GM21723 (cell line): ENCODE data around the gene SMAGP.
A peak's percentile ranks its signal among the peaks of the same experiment; 100 is the strongest.
"Not testable (repeated sequence)": the region's sequence is repeated elsewhere in the genome, so short reads cannot be mapped to it uniquely, and the experiment has no call there.

ENCODE experiments used
- ATAC-seq: cut with Tn5 transposase; IDR thresholded peaks from one replicate; pipeline ENCODE4 v1.9.1; 2021; ENCODE audit warnings: mild to moderate bottlenecking, moderate library complexity; ENCODE audit not compliant: unreplicated experiment

The SMAGP gene

DNA sequence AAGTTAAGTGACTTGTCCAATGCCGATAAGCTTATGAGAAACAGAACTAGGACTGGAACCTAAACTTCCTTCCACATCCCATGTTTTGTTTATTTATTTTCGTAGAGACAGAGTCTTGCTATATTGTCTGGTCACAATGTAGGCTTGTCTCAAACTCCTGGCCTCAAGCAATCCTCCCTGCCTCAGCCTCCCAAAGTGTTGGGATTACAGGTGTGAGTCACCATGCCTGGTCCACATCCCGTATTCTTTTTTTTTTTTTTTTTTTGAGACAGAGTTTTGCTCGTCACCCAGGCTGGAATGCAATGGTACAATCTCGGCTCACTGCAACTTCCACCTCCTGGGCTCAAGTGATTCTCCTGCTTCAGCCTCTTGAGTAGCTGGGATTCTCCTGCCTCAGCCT lies 43.1 kb downstream of the SMAGP start:
- not testable (repeated sequence) for ATAC-seq

DNA sequence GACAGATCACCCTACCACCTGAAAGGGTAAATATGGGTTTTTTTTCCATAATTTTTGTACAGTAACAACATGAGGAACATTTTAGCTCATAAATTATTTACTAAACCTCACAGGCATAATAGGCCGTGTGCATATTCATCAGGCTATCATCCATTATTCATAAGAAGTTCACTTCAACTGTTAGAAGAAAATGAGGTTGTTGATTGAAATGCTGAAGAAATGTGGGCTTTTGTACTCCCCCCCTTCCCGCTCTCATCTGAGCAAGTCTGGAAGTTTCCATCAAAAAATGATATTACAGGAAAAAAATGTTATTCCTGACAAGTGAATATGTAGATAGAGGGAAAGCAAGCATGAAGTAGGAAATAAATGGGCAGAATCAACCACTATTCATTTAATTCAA lies 44.4 kb downstream of the SMAGP start:
- no peak for ATAC-seq

DNA sequence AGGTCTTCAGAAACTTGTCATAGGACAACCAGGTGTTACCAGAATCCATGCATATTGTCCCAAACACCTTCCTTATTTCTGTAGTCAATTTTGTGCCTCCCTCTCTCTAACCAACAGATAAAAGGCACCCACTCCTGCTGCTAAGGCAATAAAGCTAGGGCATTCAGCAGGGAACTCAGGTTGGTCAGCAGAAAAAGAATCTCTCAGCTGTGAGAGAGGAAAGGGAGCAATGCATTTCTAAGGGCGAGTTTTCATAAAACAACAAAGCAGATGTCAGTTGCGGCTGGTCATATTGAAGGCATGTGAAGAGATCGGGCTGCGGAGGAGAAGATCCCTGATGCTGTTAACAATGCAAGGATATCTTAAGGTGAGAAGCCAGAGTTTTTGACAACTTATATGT lies 45.0 kb downstream of the SMAGP start:
- ATAC-seq, result no peak

DNA sequence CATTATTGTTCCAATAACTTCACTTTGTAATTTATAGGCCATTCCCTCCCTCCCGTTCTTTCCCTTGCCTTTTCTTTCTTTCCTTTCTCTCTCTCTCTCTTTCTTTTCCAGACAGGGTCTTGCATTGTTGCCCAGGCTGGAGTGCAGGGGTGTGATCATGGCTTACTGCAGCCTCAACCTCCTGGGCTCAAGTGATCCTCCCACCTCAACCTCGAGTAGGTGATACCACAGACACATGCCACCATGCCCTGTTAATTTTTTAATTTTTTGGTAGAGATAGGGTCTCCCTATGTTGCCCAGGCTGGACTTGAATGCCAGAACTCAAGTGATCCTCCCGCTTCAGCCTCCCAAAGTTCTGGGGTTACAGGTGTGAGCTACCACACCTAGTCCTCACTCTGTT lies 45.6 kb downstream of the SMAGP start:
- no peak for ATAC-seq

DNA sequence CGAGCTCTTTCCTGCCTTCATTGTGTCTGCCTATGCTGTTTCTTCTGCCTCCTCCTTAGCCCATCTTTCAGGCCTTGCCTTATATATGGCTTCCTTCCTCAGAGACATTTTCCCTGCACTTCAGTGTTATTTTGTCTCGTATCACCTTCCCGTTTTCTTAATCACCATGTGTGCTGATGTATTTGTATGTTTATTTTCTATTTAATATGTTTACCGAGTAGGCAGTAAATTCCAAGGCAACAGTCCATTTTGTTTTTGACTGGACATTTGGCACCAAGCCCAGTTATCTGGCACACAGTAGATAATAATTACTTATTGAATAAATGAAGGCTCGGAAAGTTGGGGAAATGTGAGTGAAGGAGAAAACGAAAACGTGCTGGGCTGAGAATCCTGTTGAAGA lies 47.8 kb downstream of the SMAGP start:
- ATAC-seq, result no peak

DNA sequence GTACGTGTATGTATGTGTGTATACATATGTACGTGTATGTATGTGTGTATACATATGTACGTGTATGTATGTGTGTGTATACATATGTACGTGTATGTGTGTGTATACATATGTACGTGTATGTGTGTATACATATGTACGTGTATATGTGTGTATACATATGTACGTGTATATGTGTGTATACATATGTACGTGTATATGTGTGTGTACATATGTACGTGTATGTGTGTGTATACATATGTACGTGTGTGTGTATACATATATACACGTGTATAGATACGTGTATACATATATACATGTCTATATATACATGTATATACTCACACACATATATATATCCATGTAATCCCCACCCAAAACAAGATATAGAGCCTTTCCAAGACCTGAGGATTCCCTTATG lies 50.4 kb downstream of the SMAGP start:
- not testable (repeated sequence) for ATAC-seq

DNA sequence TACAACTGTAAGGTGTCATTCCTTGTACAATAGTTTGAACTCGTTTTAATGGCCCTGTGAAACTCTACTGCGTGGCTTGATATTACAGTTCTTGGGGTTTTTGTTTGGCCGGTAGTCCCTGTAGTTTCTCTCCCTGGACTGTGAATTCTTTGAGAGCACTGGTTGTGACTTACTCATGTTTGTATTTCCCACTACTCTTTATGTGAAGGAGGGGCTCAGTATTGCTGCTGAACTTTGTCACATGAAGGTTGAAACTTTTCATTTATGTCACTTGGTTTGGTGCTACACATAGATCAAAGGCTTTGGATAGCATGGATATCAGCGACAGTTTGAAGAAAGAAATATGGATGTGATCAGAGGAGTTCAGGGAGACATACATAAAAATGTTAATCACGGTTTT lies 50.9 kb downstream of the SMAGP start:
- no peak for ATAC-seq

DNA sequence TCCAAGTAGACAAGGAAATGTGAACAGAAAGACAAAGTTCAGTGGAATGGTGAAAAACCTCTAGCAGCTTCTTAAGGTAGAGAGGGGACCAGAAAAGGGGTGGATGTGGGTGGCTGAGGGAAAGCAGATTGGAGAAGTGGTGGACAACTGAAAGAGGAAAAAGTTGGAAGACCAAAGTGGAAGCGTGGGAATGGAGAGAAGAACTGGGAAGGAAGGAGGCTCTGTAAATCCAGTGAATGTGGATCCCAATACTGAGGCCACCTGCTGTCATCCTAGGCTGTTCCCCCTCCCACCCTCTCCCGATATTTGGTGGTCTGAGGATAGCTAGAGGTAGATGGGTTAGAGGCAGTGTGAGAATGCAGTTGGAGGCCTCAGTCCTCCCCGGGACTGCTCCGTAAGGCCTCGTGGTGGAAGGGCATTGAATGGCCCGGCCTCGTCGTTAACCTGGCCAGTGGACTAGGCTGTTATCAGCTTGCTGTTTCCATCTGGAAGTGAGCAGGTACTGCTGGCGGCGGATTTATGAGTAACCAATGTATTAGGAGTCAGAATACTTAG lies 51.5 kb downstream of the SMAGP start:
- ATAC-seq, result no peak

DNA sequence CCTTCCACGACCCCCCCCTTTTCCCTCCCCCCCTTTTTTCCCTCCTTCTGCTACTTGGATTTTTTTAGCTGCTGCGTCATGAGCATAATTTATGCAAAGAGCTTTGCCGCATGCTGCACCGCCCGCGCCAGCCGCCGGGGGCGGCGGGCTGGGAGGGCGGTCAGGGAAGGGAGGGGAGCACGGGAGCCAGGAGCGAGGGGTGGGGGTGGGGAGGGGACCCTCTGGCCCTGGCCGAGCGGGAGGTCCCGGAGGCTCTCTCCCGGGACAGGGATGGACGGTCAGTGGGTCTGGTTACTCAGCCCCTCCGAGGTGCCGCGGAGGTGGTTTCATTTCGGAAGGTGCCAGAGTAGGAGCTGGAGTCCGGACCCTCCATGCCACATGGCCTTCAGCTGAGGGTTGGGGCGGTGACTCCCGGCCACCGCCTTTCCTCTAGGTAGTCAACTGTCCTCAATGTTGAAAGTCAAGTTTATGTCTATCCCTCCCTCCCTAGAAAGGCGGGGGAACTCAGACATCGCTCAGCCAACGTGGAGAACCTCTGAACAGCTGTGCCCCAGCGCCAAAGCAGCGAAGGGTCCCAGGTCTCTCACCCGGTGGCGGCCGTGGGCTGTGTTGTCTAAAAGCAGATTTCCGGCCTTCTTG lies 52.1 kb downstream of the SMAGP start, which contains the start of gene POU6F1:
Gene POU6F1 (minus strand): TSS at position 95 of the 639 bp plus-strand sequence. CDS start 11,226 bp downstream, outside the sequence.
- peak; percentile 72 for ATAC-seq

DNA sequence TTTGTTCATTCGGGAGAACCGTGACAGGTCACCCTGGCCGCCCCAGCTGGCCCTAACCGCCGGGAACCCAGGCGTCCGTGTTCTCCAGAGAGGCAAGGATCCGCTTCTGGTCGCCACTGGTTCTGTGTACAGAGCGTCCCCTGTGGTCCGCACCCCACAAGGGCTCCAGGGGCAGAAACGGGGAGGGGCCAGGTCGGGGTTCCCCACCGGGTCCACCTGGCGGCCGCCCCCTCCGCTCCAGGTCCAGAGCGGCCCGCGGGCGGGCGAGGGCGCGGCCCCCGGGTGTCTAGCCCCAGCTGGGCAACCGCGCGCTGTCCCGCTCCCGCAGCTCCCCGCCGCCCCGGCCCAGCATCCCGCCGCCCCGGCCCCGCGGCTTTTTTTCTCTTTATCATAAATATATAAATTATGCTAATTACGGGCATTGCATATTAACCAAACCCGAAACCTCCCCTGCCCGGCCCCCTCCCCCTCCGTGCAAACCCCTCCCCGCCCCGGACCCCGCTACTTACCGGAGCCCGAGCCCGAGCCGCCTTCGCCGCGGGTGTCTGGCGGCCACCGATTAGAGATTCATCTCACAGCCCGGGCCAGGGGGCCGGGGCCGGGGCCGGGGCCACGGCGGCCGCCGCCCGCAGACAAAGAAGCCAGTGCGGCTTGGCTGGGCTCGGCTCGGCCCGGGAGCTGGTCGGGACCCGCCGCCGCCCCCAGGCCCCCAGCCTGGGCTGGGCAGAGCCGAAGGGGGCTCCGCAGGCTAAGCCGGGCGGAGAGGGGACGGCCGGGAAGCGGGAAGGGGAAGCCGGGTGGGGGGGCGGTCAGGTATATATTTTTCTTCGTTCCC lies 52.9 kb downstream of the SMAGP start:
- ATAC-seq, result peak; percentile 42

DNA sequence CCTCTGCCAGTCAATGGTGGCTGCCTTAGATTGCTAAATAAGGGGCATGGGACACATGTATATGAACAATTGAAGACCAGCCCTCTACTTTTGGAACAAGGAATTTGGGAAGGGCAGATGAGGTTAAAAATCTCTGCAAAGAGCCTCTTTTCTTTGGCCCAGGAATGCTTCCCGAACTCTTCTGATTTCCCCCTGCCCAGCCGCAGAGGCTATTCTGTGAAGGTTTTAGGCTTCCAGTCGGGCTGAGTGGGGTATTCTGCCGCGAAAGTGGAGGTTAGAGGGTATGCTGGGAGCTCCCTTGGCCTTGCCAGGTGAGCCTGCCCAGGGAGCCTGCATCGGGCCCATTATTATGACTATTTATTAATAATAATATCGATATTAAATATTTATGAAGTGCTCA lies 53.6 kb downstream of the SMAGP start:
- no peak for ATAC-seq

DNA sequence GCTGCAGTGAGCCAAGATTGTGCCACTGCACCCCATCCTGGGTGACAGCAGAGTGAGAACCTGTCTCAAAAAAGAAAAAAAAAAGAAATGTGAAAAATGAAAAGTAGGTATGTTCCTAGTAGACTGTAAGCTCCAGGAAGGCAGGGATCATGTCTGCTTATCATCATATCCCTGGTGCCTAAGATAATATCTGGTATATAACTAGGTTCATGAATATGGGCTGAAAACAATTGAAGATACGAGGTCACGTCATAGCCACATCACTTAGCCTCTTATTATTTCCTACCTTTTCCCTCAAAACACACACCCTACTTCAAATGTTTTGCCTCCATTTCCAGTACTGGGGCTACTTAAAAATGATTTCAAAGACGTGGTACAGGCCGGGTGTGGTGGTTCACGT lies 55.3 kb downstream of the SMAGP start:
- no peak for ATAC-seq

DNA sequence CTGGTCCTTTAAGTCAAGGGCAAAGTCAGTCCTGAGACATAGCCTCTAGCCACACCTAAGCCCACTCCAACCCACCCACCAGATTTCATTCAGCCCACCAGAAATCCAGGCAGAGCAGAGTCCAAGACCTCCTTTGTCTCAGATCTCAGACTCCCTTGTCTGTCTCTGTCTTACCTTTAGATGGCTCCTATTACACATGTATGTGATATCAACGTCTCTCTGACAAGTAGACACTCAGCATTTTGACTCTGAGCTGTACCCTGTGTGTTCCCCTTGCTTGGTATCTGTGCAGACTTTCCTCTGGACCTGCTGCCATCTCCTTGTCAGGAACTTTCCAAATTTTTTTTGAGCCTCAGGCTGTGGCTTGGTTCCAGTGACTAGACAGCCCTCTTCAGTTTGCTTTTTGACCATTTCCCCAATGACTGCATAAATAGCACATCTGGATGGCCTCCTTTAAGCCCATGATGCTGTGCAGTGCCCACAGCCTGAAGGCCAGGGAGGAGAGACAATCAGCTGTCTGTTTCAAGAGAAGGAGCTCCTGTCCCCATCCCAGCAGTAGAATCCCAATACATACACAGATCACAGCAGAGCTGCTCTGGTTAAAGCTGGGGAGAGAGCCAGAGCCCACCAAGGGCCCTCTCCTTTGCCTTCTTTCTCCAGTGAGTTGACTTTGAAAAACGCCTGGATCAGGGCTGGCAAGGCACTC lies 59.4 kb downstream of the SMAGP start:
- ATAC-seq, result no peak

DNA sequence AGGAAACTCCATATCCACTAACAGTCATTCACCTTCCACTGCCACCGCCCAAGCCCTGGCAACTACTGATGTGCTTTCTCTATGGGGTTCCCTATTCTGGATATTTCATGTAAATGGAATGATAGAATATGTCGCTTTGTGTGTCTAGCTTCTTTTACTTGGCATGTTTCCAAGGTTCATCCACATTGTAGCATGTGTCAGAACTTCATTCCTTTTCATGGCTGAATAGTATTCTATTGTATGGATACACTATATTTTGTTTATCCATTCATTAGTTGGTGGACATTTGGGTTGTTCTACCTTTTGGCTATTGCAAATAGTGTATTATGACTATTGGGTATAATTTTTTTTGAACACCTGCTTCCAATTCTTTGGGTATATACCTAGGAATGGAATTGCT lies 61.0 kb downstream of the SMAGP start:
- ATAC-seq, result no peak

DNA sequence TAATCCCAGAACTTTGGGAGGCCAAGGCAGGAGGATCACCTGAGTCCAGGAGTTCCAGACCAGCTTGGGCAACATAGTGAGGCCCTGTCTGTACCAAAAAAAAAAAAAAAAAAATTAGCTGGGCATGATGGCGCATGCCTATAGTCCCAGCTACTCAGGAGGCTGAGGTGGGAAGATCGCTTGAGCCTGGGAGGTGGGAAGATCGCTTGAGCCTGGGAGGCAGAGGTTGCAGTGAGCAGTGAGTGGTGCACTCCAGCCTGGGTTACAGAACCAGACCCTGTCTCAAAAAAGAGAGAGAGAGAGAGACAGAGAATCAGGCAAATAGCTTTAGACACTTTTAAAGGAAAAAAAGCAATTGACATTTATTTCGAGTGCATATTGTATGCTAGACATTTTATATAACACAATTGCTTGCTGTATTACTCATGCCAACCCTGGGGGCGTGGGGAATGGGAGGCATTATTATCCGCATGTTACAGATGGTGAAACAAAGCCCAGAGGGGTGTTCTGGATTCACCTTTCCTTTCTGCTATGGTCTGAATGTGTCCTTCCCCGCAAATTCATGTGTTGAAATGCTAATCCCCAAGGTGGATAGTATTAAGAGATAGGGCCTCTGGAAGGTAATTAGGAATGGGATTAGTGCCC lies 62.1 kb downstream of the SMAGP start:
- no peak for ATAC-seq

DNA sequence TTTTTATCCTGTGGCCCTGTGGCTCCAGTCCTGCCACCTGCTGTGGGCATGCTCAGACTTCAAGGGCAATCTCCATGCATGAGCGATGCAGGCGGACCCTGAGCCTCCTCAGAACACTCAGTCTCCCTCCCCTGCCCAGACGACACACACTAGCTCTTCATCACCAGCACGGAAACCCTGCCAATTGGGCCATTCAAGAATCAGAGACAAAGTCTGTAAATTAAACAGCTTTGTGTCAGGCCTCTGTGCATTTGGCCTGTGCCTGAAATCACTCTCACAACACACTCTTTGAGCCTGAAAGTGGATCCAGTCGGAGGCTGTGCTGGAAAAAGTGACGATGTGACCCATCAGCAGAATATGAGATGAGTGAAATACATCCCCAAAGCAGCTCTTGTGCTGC lies 64.9 kb downstream of the SMAGP start:
- no peak for ATAC-seq

DNA sequence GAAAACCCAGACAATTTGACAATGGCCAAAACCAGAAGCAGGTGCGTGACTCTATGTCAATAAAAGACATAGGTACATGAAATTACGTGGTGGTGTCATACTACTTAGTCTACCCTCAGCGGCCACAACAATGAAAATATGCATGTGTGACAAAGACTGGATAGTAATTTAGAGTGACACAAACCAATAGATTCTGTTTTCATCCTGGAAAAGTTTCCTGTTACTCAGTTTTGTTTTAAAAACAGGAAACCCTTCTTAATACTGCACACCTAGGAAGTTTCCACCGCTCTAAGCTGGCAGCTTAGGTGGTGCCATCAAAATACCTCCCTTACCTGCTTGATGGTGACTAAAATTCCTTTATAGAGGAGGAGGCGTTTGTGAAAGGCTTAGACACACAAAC lies 67.5 kb downstream of the SMAGP start:
- ATAC-seq, result no peak

DNA sequence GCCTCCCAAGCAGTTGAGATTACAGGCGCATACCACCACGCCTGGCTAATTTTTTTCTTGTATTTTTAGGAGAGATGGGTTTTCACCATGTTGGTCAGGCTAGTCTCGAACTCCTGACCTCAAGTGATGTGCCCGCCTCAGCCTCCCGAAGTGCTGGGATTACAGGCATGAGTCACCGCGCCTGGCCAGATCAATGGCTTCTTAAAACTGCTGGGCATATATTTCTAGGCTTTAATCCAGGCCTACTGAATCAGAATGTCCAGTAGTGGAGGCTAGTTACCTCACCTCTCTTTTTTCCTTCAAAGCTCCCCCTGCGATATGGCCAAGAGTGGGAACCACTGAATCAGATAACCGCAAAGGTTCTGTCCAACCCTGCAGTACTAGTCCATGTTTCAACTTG lies 69.4 kb downstream of the SMAGP start:
- ATAC-seq, result no peak

DNA sequence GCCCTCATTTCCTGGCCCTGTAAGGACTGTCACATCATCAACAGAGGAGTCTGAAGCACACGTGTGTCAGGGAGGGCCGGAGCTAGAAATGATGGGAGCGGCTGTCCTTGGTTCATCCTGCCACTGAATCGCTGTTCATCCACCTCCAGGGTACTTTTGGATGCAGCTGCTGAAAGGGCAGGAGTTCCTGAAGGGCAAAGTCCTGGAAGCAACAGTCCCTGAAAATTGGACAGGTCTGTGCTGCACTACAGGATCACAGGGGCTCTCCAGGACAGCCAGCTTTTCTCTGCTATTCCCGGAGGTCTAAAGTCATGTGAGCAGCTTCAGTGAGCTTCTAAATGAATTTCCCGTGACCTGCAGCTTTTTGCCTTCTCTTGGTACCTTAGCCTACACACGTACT lies 70.1 kb downstream of the SMAGP start:
- ATAC-seq, result no peak

DNA sequence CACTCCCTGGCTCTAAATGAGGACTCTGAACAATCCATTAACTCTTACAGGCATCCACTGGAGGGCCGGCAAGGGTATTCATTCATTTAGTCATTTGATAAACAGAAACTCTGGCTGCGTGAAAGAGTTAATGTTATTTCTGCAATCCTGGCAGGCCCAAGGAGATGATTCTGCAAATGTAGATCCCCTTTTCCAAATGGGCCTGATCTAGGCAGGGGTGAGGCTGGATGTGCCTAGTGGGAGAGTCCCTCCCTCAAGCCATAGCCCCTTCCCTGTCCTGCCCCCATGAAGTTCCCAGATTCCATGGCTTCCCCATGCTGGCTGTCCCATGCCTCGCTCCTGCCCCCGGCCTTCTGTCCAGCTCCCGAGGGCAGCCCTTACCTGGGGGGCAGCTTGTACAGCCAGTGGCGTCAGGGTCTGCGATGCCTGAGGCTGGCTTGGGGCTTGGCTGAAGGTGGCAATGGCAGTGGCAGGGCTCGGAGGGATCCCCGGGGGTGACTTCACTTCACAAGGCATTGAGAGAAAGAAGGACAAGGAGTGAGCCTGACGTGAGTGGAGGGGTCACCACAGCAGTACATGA lies 70.8 kb downstream of the SMAGP start:
- no peak for ATAC-seq
